Peyer's patch (tissue), 4 donors: ENCODE measurements around the gene COL7A1. TPM values are rescaled to one million over a fixed set of nuclear protein-coding genes. Genes with fewer than 3 reads are reported as not detected.

Source experiments
- DNase-seq, 3 donors: peaks; one replicate each; pipeline ENCODE4 v3.0.0-alpha.2; 2017 to 2019
- H3K27ac ChIP-seq, 4 donors: fragments of 200-600 bp; sonication (generic); one replicate each; pipeline ENCODE4 v1.5.1; 2016 to 2019
- H3K27me3 ChIP-seq, 2 donors: fragments of 200-600 bp; sonication (generic); one replicate each; pipeline ENCODE4 v1.5.1; 2019
- H3K36me3 ChIP-seq, 3 donors: fragments of 200-600 bp; sonication (generic); one replicate each; pipeline ENCODE4 v1.5.1; 2016 to 2019
- H3K4me1 ChIP-seq, 4 donors: fragments of 200-600 bp; sonication (generic); one replicate each; pipeline ENCODE4 v1.5.1; 2016 to 2019
- H3K4me3 ChIP-seq, 4 donors: fragments of 200-600 bp; sonication (generic); 1 replicate in 3 of 4; 2 replicates in 1 of 4; pipeline ENCODE4 v1.5.1; 2016 to 2019; ENCODE audit warnings: mild to moderate bottlenecking in 1 of 4
- H3K9me3 ChIP-seq, 4 donors: fragments of 200-600 bp; sonication (generic); one replicate each; pipeline ENCODE4 v1.5.1; 2016 to 2019; ENCODE audit warnings: mild to moderate bottlenecking in 1 of 4
- POLR2A ChIP-seq, 2 donors: fragments of 450-650 bp; IDR thresholded peaks; one replicate each; pipeline ENCODE4 v1.5.1; 2017; ENCODE audit warnings: antibody characterized with exemption in 2 of 2, mild to moderate bottlenecking in 2 of 2, moderate library complexity in 2 of 2
- total RNA-seq, 4 donors: library from RNA; depleted of rRNA; stranded (reverse); fragments of >200 nt; gene quantifications; one replicate each; pipeline ENCODE4 v1.1.0, GENCODE V29; 2016
- TF ChIP-seq, protein P1 (sequence below), 6 experiments: fragments of 450-650 bp in 4 of 6; fragments of 200-600 bp in 2 of 6; sonication (generic) in 1 of 6; IDR thresholded peaks; one replicate each; pipeline ENCODE4 v1.5.1; 2017 to 2019; ENCODE audit warnings: antibody characterized with exemption in 6 of 6, mild to moderate bottlenecking in 3 of 6, moderate library complexity in 1 of 6

COL7A1 gene
- total RNA-seq, 4 donors from 2014 or later = 7.5 to 101 (median 21.7) TPM

GRCh38 chr3:48548126-48548525, 47.0 kb downstream of the COL7A1 start:
- TF ChIP-seq, protein P1, sequence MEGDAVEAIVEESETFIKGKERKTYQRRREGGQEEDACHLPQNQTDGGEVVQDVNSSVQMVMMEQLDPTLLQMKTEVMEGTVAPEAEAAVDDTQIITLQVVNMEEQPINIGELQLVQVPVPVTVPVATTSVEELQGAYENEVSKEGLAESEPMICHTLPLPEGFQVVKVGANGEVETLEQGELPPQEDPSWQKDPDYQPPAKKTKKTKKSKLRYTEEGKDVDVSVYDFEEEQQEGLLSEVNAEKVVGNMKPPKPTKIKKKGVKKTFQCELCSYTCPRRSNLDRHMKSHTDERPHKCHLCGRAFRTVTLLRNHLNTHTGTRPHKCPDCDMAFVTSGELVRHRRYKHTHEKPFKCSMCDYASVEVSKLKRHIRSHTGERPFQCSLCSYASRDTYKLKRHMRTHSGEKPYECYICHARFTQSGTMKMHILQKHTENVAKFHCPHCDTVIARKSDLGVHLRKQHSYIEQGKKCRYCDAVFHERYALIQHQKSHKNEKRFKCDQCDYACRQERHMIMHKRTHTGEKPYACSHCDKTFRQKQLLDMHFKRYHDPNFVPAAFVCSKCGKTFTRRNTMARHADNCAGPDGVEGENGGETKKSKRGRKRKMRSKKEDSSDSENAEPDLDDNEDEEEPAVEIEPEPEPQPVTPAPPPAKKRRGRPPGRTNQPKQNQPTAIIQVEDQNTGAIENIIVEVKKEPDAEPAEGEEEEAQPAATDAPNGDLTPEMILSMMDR (IDR thresholded peaks at IDR 0.05) = no peak
- TF ChIP-seq POLR2A (IDR thresholded peaks at IDR 0.05) = no peak
- Histone ChIP-seq H3K4me1 (peaks cover 0 to 9% (median 0%) of the 10 kb centered on the region in 4 donors), H3K27me3 (no peaks in the 10 kb centered on the region), H3K4me3 (no peak overlapping the region), H3K27ac (no peak overlapping the region), H3K9me3 (no peaks in the 10 kb centered on the region), H3K36me3 (peaks cover 0 to 42% (median 0%) of the 10 kb centered on the region in 3 donors)
- no peak for DNase-seq

DNA sequence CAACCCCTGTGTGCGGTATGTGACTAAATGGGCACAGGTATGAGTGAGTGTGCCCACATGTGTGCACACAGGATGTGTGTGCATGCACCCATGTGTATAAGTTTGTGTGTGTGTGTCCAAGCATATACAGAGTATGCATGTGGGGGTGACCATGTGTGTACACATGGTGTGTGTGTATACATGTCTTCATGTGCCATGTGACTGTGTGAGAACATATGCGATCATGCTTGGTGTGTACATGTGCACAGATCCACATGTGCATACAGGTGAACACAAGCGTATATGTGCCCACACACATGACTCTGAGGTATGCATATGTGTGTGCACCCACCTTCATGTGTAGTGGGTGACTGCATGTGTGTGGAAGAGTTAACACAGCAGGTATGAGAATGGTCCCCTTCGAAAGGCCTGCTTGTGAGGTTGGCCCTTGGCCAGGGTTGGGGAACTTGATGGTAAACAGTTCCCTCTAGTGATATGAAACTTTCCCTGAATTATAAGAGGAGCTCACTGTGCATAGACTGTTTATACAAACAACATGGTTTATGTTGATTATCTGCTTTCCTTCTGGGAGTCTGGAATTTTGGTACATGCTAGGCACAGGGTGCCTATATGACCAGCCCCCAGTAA, 48.8 kb downstream of the COL7A1 start:
- Histone ChIP-seq H3K4me3 (no peak overlapping the region), H3K36me3 (peaks cover 0 to 52% (median 0%) of the 10 kb centered on the region in 3 donors), H3K27me3 (no peaks in the 10 kb centered on the region), H3K4me1 (no peaks in the 10 kb centered on the region), H3K27ac (no peak overlapping the region), H3K9me3 (no peaks in the 10 kb centered on the region)
- TF ChIP-seq, protein P1 (IDR thresholded peaks at IDR 0.05) = no peak
- TF ChIP-seq POLR2A (IDR thresholded peaks at IDR 0.05) = no peak
- peak in 1 of 3 donors; percentile 20 for DNase-seq

DNA sequence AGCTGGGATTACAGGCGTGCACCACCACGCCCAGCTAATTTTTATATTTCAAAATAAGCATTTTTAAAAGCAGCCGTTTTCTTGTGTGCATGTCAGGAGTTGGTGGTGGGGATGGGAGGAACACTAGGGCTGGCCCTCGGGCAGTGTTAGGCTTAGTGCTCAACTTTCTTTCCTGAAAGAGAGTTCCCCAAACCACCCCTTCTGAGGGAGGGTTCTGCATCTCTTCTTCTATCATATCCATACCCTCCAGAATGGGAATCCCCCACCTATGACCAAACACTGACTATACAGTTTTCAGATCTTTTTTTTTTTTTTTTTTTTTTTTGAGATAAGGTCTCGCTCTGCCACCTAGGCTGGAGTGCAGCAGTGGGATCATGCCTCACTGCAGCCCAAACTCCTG, 51.0 kb downstream of the COL7A1 start:
- H3K4me1 ChIP-seq = no peaks in the 10 kb centered on the region
- peaks cover 0 to 67% (median 0%) of the 10 kb centered on the region in 3 donors for H3K36me3 ChIP-seq
- DNase-seq = no peak

GRCh38 chr3:48543271-48543866, 51.8 kb downstream of the COL7A1 start:
- DNase-seq = peak in 1 of 3 donors; percentile 41
- H3K4me1 ChIP-seq = no peaks in the 10 kb centered on the region

More for the DNA sequence above, 51.0 kb downstream of the COL7A1 start:
- H3K9me3 ChIP-seq = no peaks in the 10 kb centered on the region
- TF ChIP-seq, protein P1 (IDR thresholded peaks at IDR 0.05) = no peak
- TF ChIP-seq POLR2A (IDR thresholded peaks at IDR 0.05) = no peak
- H3K27ac ChIP-seq = no peak overlapping the region
- H3K27me3 ChIP-seq = no peaks in the 10 kb centered on the region
- no peak overlapping the region for H3K4me3 ChIP-seq

GRCh38 chr3:48538451-48538850, 56.7 kb downstream of the COL7A1 start:
- TF ChIP-seq, protein P1 (IDR thresholded peaks at IDR 0.05) = no peak
- no peaks in the 10 kb centered on the region for H3K9me3 ChIP-seq
- no peaks in the 10 kb centered on the region for H3K27me3 ChIP-seq
- H3K4me1 ChIP-seq = no peaks in the 10 kb centered on the region
- peaks cover 0 to 70% (median 0%) of the 10 kb centered on the region in 3 donors for H3K36me3 ChIP-seq
- DNase-seq = peak in 1 of 3 donors; percentile 34
- H3K4me3 ChIP-seq = no peak overlapping the region
- H3K27ac ChIP-seq = no peak overlapping the region

More at GRCh38 chr3:48543271-48543866, 51.8 kb downstream of the COL7A1 start:
- no peaks in the 10 kb centered on the region for H3K27me3 ChIP-seq
- H3K4me3 ChIP-seq = no peak overlapping the region
- H3K9me3 ChIP-seq = no peaks in the 10 kb centered on the region
- peaks cover 0 to 75% (median 0%) of the 10 kb centered on the region in 3 donors for H3K36me3 ChIP-seq
- H3K27ac ChIP-seq = no peak overlapping the region
- TF ChIP-seq, protein P1 (IDR thresholded peaks at IDR 0.05) = no peak
- TF ChIP-seq POLR2A (IDR thresholded peaks at IDR 0.05) = no peak
